Fibroblast of villous mesenchyme (primary cell): ENCODE data around the gene RBMS3. TPM values are rescaled to one million over a fixed set of nuclear protein-coding genes. Genes with fewer than 3 reads are reported as not detected.

Experiments
- DNase-seq: peaks from one replicate; pipeline ENCODE4 v3.0.0-alpha.2; 2010; ENCODE audit warnings: low read depth
- H3K4me3 ChIP-seq: 2 replicates; pipeline ENCODE4 v1.5.1; 2011; ENCODE audit warnings: low read depth, mild to moderate bottlenecking, low read length
- total RNA-seq: library from RNA; depleted of rRNA; stranded (reverse); fragments of >200 nt; gene quantifications from 2 replicates; pipeline ENCODE4 v1.2.3, GENCODE V29; 2012
- TF ChIP-seq, protein P1 (sequence below): IDR thresholded peaks from 2 replicates; pipeline ENCODE4 v1.5.1; 2012; ENCODE audit warnings: low read depth, mild to moderate bottlenecking, low read length; ENCODE audit not compliant: insufficient read depth

The RBMS3 gene
- total RNA-seq, 1 donor = 85.9 TPM

DNA sequence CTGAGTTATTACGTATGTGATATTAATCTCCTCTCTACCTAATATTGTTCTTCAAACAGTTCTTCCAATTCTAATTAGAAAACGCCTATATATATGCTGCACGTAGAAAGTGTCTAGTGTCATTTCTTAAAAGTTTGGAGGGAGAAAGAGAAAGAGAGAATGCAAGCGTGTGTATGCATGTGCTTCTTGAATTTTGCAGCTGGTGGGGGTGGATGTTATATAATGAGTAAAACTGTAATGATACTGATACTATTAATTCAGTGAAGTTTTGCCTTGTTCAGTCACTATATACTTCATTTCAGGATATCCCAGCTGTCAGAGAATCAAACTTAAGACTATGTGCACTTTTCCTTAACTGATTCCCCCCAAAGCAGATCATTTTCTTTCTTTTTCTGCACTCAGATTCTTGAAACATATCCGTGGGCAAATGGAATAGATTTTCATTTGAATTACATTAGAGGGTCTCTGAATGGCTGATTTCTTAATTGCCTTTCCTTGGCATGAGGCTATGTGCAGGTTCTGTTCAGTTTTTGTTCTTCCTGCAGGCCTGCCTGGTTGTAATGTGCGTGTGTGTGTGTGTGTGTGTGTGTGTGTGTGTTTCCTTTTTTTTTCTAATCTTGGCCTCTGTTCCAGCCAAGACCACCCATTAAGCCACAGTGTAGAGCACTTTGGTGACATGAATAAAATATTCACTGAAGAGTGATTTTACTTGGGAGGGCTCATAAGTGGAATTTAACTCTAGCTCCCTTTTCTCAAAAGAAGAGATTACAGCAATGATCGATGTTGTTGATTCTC is 617.5 kb downstream of the RBMS3 start:
- DNase-seq = no peak
- no peak overlapping the region for H3K4me3 ChIP-seq
- TF ChIP-seq, protein P1, sequence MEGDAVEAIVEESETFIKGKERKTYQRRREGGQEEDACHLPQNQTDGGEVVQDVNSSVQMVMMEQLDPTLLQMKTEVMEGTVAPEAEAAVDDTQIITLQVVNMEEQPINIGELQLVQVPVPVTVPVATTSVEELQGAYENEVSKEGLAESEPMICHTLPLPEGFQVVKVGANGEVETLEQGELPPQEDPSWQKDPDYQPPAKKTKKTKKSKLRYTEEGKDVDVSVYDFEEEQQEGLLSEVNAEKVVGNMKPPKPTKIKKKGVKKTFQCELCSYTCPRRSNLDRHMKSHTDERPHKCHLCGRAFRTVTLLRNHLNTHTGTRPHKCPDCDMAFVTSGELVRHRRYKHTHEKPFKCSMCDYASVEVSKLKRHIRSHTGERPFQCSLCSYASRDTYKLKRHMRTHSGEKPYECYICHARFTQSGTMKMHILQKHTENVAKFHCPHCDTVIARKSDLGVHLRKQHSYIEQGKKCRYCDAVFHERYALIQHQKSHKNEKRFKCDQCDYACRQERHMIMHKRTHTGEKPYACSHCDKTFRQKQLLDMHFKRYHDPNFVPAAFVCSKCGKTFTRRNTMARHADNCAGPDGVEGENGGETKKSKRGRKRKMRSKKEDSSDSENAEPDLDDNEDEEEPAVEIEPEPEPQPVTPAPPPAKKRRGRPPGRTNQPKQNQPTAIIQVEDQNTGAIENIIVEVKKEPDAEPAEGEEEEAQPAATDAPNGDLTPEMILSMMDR = no peak

DNA sequence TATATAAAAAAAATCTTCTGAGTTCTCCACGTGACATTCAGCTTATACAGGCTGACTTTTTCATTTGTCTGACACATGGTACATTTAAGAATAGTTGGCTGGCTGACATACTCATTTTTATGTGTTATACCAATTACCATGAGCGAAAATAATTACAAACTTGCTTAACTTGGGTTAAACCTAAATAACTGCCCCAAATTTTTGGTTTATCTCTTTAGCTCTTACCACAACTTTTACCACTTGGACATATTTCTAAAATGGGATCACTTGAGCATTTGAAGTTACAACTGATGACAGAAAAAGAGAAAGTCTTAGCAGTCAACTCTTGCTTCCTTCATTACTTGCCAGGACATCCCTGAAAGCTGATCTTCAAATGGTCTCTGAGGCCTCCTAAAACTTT is 618.1 kb downstream of the RBMS3 start:
- H3K4me3 ChIP-seq = no peak overlapping the region
- TF ChIP-seq, protein P1 = no peak
- peak; percentile 39 for DNase-seq

DNA sequence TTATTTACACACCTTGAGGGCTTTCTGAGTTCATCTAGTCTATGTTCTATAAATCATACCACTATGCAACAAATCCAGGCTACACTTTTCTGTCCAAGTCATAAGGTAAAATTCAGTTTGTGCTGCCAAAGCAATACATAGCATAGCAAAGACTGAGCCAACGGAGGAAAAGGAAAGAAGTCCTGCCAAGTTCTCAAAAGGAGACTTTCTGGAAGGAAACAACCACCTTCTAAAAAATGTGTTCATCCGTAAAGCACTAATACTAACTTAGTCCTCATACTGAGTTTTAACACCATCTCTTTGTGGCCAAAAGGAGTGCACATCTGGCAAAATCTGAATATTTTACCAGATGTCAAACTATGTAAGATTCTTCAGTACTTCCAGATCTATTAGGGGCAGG is 620.2 kb downstream of the RBMS3 start:
- DNase-seq = no peak
- H3K4me3 ChIP-seq = no peak overlapping the region
- TF ChIP-seq, protein P1 = no peak

DNA sequence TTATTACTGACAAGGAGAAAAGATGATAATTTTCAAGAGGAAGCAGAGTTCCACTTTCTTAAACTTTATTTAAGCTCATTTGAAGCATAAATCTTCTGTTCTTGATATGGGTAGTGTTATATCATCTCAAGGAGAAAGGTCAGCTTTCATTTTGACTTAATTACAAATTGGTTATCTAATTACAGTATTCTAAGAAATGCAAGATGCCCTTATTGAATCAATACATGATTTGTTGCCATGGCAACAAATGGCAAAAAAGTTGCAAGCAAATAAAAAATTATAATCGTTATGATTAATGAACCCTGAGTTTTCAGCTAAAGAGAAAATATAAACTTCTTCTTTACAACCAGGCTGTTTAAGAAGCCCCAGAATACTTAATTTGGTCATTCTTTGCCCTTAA is 622.7 kb downstream of the RBMS3 start:
- DNase-seq = no peak
- TF ChIP-seq, protein P1 = no peak
- no peak overlapping the region for H3K4me3 ChIP-seq

DNA sequence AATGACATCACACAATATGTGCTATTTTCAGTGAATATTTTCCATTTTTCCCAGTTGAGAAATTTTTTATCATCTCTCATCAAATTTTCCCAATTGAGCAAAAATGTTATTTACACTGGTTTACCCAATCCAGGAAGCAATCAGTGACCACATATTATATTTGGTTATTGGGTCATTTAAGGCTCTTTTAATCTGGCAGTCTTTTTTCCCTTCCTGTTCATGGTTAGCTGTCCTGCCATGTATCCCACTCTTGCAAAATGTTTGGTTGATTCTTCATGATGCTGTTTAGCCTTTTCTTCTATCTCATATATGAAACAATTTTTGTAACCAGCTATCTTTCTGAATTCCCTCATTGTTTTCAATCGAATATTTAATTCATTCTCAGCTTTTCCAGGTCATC is 626.0 kb downstream of the RBMS3 start:
- DNase-seq = no peak
- TF ChIP-seq, protein P1 = no peak
- H3K4me3 ChIP-seq = no peak overlapping the region

DNA sequence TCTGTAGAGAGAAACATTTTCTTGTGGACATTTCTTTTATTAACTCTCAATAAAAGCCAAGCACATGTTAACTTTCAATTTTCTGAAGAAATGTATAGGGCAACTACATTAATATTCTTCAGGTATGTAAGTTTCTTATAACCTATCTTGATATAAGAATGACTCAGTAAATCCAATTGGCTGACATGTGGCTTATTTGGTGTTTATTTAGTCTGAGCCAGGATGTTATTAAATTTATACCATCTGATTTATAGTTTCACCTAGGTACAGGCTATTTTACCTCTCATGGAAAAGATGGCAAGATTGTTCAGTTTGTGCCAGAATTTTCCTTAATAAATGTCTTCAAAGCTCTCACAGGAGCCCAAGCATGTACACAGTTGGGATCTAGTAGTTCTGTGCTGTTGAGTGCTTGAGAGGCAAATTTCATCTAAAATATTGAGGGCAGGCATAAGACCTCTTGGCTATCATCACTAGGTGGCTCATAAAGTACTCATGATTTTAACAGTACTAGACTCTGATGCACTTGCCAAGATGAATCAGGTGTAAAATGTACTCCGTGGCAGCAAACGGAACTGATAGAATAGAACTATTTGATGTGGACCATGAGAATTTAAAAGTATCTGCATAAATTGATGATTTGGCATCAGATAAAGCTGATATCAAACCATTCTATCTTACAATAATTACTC is 631.9 kb downstream of the RBMS3 start:
- TF ChIP-seq, protein P1 = no peak
- DNase-seq = no peak
- H3K4me3 ChIP-seq = no peak overlapping the region
